ENCODE data around the gene SMCP. TPM values are rescaled to one million over a fixed set of nuclear protein-coding genes. Genes with fewer than 3 reads are reported as not detected.

Gene SMCP
- total and polyA plus RNA-seq, 5 donors, result not detected

DNA sequence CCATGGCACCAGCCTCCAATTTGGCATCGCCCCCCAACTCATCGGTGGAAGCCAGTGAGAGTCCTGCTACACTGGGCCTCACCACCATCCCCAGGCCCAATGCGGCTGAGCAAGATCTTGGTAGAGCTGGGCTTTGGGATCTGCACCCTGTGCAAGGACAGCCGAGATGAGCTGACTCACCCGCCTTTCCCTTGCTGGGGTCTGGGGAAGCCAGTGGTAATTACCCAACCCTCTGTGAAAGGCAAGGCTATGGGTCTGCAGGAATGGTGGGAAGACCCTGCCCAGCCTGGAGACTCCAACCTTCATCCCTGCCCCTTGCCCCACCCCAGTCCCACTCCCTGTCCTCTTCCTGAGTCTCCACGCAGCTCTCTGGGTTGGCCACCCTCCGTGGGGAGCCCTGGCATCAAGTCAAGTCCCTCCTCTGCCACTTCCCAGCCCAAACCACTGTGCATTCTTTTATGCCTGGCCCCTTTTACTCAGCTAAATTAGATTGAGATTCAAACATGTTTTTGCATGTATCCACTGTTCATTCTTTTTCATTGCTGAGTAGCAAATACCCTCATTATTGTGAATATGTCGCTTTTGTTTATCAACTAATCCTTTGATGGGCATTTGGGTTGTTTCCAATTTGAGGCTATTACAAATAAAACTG, 8.8 kb downstream of the SMCP start:
- peak in 1 of 2 donors; percentile 16 for ATAC-seq
- DNase-seq, result no peak
- 69% methylated on average over 8 of the region's 8 CpGs for WGBS
- Histone ChIP-seq H3K9me3 (ENCODE audit: control insufficient read depth, low read length) (no peaks in the 10 kb centered on the region), H3K27ac (ENCODE audit: low read length) (no peak overlapping the region), H3K4me3 (ENCODE audit: low read length) (no peak overlapping the region), H3K4me1 (ENCODE audit: control insufficient read depth, insufficient read depth, low read length) (no peaks in the 10 kb centered on the region), H3K27me3 (ENCODE audit: control insufficient read depth, insufficient read depth) (no peaks in the 10 kb centered on the region)
- intact Hi-C loops (cut with DNase I), result no loop called here

DNA sequence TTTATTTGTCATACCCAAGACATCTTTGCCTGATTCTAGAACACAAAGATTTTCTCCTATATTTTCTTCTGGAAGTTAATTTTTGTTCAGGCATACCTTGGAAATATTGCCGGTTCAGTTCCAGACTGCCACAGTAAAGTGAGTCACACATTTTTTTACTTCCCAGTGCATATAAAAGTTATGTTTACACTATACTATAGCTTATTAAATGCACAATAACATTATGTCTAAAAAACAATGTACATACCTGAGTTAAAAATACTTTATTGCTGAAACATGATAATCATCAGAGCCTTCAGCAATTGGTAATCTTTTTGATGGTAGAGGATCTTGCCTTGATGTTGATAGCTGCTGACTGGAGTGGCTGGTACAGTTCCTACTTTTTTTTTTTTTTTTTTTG, 10.0 kb downstream of the SMCP start:
- 94% methylated on average over 1 of the region's 1 CpG for WGBS
- Histone ChIP-seq H3K4me1 (ENCODE audit: control insufficient read depth, insufficient read depth, low read length) (no peaks in the 10 kb centered on the region), H3K27ac (ENCODE audit: low read length) (no peak overlapping the region), H3K4me3 (ENCODE audit: low read length) (no peak overlapping the region), H3K9me3 (ENCODE audit: control insufficient read depth, low read length) (no peaks in the 10 kb centered on the region), H3K27me3 (ENCODE audit: control insufficient read depth, insufficient read depth) (no peaks in the 10 kb centered on the region)
- DNase-seq, result no peak
- intact Hi-C loops (cut with DNase I), result no loop called here
- ATAC-seq, result no peak

DNA sequence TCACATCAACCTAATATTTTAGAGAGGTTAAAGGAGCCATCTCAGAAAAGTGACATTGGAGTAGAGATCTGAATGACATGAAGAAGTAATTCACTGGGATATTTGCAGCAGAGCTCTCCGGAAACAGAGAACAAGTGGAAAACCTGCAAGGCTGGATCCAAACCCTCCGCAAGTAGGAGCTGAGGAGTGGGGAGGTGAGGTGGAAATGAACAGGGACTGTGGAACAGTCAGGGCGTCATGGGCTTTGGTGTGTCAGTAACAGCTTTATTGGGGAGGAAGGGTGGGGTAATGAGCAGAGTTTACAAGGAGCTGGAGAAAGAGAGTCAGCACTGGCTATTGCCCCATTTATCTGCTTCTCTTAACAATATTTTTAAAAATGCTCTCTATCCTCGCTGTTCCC, 20.9 kb downstream of the SMCP start:
- peaks cover 1% of the 10 kb centered on the region for H3K9me3 ChIP-seq (ENCODE audit: control insufficient read depth, low read length)
- WGBS, result 75% methylated on average over 4 of the region's 4 CpGs
- no peak overlapping the region for H3K27ac ChIP-seq (ENCODE audit: low read length)
- no peak overlapping the region for H3K4me3 ChIP-seq (ENCODE audit: low read length)
- ATAC-seq (no peak), DNase-seq (no peak)
- H3K27me3 ChIP-seq (ENCODE audit: control insufficient read depth, insufficient read depth), result no peaks in the 10 kb centered on the region
- intact Hi-C loops (cut with DNase I), result no loop called here
- H3K4me1 ChIP-seq (ENCODE audit: control insufficient read depth, insufficient read depth, low read length), result no peaks in the 10 kb centered on the region

DNA sequence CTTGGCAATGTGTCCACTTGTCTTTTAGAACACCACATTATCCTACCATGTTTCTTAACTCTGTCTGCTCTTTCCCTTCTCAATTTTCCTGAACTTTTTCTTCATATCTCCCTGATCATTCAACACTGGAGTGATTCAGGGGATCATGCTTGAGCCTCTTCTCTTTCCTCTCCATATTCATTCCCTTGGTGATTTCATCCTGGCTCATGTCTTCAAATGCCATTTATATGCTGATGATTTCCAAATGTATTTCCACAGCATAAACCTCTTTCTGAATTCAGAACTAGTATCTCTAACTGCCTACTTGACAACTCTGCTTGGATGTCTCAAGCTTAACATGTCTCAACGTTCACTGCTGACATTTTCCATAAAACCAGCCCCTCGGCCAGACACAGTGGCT, 21.8 kb downstream of the SMCP start:
- ATAC-seq, result no peak
- intact Hi-C loops (cut with DNase I), result no loop called here
- WGBS, result 53% methylated on average over 2 of the region's 2 CpGs

DNA sequence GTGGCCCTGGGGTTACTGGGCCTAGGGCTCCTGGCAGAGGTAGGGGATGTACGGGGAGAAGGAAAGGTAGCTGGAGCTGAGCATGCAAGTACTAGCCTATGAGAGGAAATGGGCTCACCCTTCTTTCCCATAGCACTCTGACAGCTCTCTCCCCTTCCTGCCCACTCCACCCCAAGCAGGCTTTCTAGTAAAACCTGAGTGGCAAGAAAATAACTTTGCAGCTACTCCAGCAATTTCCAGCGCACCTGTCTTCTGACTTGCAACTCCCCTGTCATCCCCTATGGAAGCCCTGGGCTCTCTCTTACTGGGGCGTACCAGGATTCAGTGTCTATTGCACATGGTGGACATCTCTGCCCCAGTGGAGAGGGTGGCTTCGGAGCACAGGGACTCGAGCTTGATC, 23.5 kb downstream of the SMCP start:
- Histone ChIP-seq H3K4me1 (ENCODE audit: control insufficient read depth, insufficient read depth, low read length) (no peaks in the 10 kb centered on the region), H3K9me3 (ENCODE audit: control insufficient read depth, low read length) (peaks cover 2% of the 10 kb centered on the region), H3K4me3 (ENCODE audit: low read length) (no peak overlapping the region), H3K27me3 (ENCODE audit: control insufficient read depth, insufficient read depth) (no peaks in the 10 kb centered on the region), H3K27ac (ENCODE audit: low read length) (no peak overlapping the region)
- WGBS, result 78% methylated on average over 5 of the region's 5 CpGs
- DNase-seq (no peak), ATAC-seq (no peak)
- intact Hi-C loops (cut with DNase I), result no loop called here

More for the DNA sequence above, 21.8 kb downstream of the SMCP start:
- Histone ChIP-seq H3K4me3 (ENCODE audit: low read length) (no peak overlapping the region), H3K4me1 (ENCODE audit: control insufficient read depth, insufficient read depth, low read length) (no peaks in the 10 kb centered on the region), H3K27ac (ENCODE audit: low read length) (no peak overlapping the region), H3K27me3 (ENCODE audit: control insufficient read depth, insufficient read depth) (no peaks in the 10 kb centered on the region), H3K9me3 (ENCODE audit: control insufficient read depth, low read length) (peaks cover 2% of the 10 kb centered on the region)
- no peak for DNase-seq

DNA sequence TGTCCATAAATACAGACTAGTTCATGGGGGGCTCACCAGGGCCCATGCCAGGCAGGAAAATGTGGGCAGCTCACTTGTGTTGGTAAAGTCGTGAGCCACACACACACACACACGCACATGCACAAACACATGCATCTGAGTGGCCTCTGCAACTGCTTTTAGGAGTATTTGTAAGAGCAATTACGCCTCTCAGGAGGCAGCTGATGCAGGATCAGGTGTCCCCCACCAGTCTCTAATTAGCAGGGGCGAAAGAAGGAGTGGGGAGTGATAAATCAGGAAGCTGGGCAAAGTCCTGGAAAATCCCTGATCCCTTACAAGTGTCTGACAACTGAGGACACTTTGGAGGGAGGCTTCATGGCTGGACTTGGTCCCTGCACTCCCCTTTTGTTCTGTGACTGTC, 24.5 kb downstream of the SMCP start:
- no peak for ATAC-seq
- WGBS, result 67% methylated on average over 4 of the region's 4 CpGs
- Histone ChIP-seq H3K27me3 (ENCODE audit: control insufficient read depth, insufficient read depth) (no peaks in the 10 kb centered on the region), H3K4me3 (ENCODE audit: low read length) (no peak overlapping the region), H3K27ac (ENCODE audit: low read length) (no peak overlapping the region), H3K9me3 (ENCODE audit: control insufficient read depth, low read length) (peaks cover 2% of the 10 kb centered on the region), H3K4me1 (ENCODE audit: control insufficient read depth, insufficient read depth, low read length) (no peaks in the 10 kb centered on the region)
- DNase-seq, result no peak
- intact Hi-C loops (cut with DNase I), result no loop called here

DNA sequence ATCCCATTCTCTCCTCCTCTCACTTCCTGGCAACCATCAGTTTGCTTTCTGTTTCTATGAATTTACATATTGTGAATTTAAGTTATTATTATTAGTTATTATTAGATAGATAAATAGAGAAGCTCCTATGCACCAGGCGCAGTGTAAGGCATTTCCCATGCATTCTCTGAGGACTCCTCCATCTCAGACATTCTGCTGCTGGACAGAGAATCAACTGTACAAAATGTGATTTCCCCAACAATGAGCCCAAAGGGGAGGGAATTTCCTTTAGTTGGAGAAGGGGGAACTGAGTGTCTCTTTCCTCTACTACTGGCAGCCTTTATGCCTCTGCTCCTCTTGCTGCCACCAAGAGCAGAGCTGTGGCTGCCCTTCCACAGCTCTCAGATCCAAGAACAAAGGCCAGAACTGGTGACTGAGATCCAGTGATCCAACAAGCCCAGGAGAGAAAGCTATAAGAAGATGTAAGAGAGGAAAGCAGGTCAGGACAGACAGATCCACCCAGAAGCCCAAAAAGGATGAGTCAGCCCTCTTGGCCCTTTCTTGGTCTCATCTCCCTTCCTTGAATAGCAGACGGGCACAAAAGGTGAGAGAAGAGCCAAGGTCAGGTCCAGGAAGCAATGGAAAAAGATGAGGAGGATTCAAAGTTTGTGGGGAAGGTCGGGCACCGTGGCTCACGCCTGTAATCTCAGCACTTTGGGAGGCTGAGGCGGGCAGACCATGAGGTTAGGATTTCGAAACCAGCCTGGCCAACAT, 26.7 kb downstream of the SMCP start:
- no peaks in the 10 kb centered on the region for H3K27me3 ChIP-seq (ENCODE audit: control insufficient read depth, insufficient read depth)
- DNase-seq (no peak), ATAC-seq (no peak)
- 72% methylated on average over 7 of the region's 7 CpGs for WGBS
- H3K9me3 ChIP-seq (ENCODE audit: control insufficient read depth, low read length), result peaks cover 2% of the 10 kb centered on the region
- H3K4me3 ChIP-seq (ENCODE audit: low read length), result no peak overlapping the region
- no peaks in the 10 kb centered on the region for H3K4me1 ChIP-seq (ENCODE audit: control insufficient read depth, insufficient read depth, low read length)
- intact Hi-C loops (cut with DNase I), result no loop called here
- H3K27ac ChIP-seq (ENCODE audit: low read length), result no peak overlapping the region

DNA sequence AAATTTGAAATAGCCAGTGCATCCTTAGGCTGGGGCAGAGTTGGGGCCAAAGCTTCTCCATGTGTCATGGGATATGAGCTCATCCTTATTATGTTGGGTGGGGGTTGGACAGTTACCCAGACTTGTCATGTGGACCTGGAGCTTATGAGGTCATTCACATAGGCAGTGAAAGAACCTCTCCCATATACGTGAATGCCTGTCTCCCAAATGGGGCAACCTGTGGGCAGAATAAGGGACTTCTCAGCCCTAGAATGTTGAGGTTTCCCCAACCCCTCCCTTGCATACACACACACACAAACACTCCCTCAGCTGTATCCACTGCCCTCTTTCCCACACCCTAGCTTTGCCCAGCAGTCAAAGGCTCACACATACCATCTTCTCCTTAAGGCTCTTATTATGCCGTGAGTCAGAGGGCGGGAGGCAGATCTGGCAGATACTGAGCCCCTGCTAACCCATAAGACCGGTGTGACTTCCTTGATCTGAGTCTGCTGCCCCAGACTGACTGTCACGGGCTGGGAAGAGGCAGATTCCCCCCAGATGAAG, 28.0 kb downstream of the SMCP start:
- 40% methylated on average over 5 of the region's 5 CpGs for WGBS
- H3K27me3 ChIP-seq (ENCODE audit: control insufficient read depth, insufficient read depth), result no peaks in the 10 kb centered on the region
- H3K4me3 ChIP-seq (ENCODE audit: low read length), result no peak overlapping the region
- H3K27ac ChIP-seq (ENCODE audit: low read length), result no peak overlapping the region
- intact Hi-C loops (cut with DNase I), result no loop called here
- H3K9me3 ChIP-seq (ENCODE audit: control insufficient read depth, low read length), result peaks cover 2% of the 10 kb centered on the region
- DNase-seq (no peak), ATAC-seq (no peak)
- H3K4me1 ChIP-seq (ENCODE audit: control insufficient read depth, insufficient read depth, low read length), result no peaks in the 10 kb centered on the region

DNA sequence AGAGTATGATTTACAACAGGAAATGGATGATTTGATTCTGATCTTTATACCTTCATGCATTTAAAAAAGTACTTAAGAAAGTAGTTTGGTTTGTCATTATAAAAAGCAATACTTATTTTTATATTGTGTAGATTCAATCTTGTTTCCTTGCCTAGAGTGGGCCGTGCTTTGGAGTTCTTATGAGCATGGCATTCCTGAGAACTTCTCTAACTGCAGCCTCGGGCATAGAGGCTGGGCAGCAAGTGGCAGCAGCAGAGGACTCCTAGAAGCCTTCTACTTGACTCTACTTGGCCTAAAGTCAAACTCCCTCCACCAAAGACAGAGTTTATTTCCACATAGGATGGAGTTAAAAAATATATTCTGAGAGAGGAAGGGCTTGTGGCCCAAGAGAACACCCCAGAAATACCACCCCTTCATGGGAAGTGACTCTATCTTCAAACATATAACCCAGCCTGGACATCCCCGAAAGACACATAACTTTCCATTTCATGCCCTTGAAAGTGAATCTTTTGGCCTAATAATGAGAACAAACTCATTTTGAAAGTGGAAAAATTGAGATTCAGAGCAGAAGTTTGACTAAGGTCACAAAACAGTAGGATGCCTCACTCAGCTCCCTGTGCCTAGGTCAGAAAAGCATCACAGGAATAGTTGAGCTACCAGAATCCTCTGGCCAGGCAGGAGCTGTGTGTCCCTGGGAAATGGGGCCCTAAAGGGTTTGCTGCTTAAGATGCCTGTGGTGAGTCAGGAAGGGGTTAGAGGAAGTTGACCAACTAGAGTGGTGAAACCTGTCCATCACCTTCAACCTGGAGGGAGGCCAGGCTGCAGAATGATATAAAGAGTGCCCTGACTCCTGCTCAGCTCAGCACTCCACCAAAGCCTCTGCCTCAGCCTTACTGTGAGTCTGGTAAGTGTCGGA, 29.8 kb downstream of the SMCP start, which contains the start of gene IVL:
Gene IVL, plus strand, starts transcription at position 861 of the 916 bp plus-strand sequence. CDS start 1,252 bp downstream, outside the sequence.
- no peak within 1 kb of the TSS for H3K27ac ChIP-seq (ENCODE audit: low read length)
- 73% methylated on average over 4 of the region's 4 CpGs for WGBS
- H3K27me3 ChIP-seq (ENCODE audit: control insufficient read depth, insufficient read depth), result no peaks in the 10 kb centered on the region
- H3K4me1 ChIP-seq (ENCODE audit: control insufficient read depth, insufficient read depth, low read length), result no peaks in the 10 kb centered on the region
- H3K9me3 ChIP-seq (ENCODE audit: control insufficient read depth, low read length), result peaks cover 2% of the 10 kb centered on the region
- ATAC-seq, result no peak
- H3K4me3 ChIP-seq (ENCODE audit: low read length), result no peak within 1 kb of the TSS
- intact Hi-C loops (cut with DNase I), result no loop called here
- DNase-seq, result no peak

DNA sequence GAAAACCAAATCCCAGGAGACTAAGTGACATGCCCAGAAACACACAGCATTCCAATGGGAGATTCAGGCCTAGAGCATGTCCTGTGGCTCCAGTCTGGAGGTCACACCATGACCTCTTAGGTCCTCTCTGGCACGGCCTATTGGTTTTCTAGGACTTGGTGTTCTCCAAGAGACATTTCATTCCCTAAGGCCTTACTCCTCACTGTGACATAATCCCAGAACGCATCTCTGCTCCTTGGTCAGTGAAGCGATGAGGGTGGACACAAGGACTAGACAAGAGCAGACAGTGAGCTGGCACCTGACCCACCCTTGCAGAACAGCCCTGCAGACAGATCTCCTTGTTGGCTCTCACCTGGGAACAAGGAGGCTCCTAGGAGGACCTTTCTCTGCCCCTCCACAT, 31.1 kb downstream of the SMCP start:
- WGBS, result 83% methylated on average over 3 of the region's 3 CpGs
- ATAC-seq, result no peak
- no peaks in the 10 kb centered on the region for H3K4me1 ChIP-seq (ENCODE audit: control insufficient read depth, insufficient read depth, low read length)
- H3K4me3 ChIP-seq (ENCODE audit: low read length), result no peak overlapping the region
- intact Hi-C loops (cut with DNase I), result no loop called here
- no peaks in the 10 kb centered on the region for H3K27me3 ChIP-seq (ENCODE audit: control insufficient read depth, insufficient read depth)
- no peaks in the 10 kb centered on the region for H3K9me3 ChIP-seq (ENCODE audit: control insufficient read depth, low read length)
- DNase-seq, result no peak
- no peak overlapping the region for H3K27ac ChIP-seq (ENCODE audit: low read length)

DNA sequence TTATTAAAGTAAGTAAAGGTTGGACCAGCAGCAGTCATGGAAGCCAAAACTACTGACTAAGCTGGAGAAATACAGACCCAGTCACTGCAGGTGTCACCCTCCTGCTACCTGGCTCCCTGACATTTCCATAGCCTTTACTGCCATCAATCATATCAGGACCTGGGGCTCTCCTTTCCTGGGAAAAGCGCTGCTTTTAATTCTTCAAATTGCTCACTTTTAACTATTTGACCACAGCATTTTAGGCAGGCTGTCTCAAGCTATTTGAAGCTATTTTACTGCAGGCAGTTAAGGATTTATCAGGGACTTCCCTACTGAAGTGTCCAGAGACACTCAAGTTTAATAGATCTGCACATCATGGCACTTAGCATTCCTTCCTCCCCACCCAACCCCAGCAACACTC, 34.3 kb downstream of the SMCP start:
- Histone ChIP-seq H3K27ac (ENCODE audit: low read length) (no peak overlapping the region), H3K4me3 (ENCODE audit: low read length) (no peak overlapping the region), H3K4me1 (ENCODE audit: control insufficient read depth, insufficient read depth, low read length) (no peaks in the 10 kb centered on the region), H3K9me3 (ENCODE audit: control insufficient read depth, low read length) (no peaks in the 10 kb centered on the region), H3K27me3 (ENCODE audit: control insufficient read depth, insufficient read depth) (no peaks in the 10 kb centered on the region)
- ATAC-seq (no peak), DNase-seq (no peak)
- intact Hi-C loops (cut with DNase I), result no loop called here
- WGBS, result 73% methylated on average over 1 of the region's 1 CpG

Measured in right cardiac atrium (tissue), 5 donors.